HTR-8/SVneo (cell line): Measurements from ENCODE around the gene ARPC4.

Experiments used
- DNase-seq: peaks from one replicate; pipeline ENCODE4 v3.0.0; 2011; ENCODE audit warnings: low spot score, mixed read lengths; ENCODE audit not compliant: insufficient read length
- FAIRE-seq: peaks from 2 replicates; lab custom pipeline; 2011; peaks lifted over from hg19 to GRCh38; lab: Jason Lieb, UNC

ARPC4 gene

DNA sequence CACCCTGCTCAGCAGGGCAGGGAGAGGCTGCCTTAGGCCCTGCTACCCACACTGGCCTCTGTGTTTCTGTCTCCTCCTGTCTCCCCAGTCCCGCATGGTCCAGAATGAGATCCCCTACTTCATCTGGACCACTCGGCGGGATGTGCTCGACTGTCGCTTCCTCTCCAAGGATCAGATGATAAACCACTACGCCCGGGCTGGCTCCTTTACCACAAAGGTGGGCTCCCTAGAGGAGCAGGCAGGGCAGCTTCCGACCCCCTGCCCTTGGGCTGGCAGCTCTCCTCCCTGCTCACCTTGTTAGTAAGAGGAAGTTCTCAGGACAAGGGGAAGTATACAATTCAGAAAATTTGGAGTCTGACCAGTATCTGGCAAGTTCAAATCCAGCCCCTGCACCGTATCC is 23.1 kb downstream of the ARPC4 start:
- no peak for FAIRE-seq
- no peak for DNase-seq

- no peak for DNase-seq
- no peak for FAIRE-seq
Measured at GRCh38 chr3:9817436-9817835, 24.6 kb downstream of the ARPC4 start.

GRCh38 chr3:9818666-9819335 is 25.9 kb downstream of the ARPC4 start:
- FAIRE-seq (no peak), DNase-seq (no peak)

- no peak for DNase-seq
- FAIRE-seq, result no peak
Measured at GRCh38 chr3:9820543-9820942, 27.7 kb downstream of the ARPC4 start.

- DNase-seq, result no peak
- FAIRE-seq, result no peak
Measured at GRCh38 chr3:9820946-9821345, 28.1 kb downstream of the ARPC4 start.

- DNase-seq, result no peak
- FAIRE-seq, result no peak
Measured at GRCh38 chr3:9825451-9826040, 32.7 kb downstream of the ARPC4 start.

GRCh38 chr3:9826815-9827573 is 34.1 kb downstream of the ARPC4 start:
- FAIRE-seq (no peak), DNase-seq (no peak)

DNA sequence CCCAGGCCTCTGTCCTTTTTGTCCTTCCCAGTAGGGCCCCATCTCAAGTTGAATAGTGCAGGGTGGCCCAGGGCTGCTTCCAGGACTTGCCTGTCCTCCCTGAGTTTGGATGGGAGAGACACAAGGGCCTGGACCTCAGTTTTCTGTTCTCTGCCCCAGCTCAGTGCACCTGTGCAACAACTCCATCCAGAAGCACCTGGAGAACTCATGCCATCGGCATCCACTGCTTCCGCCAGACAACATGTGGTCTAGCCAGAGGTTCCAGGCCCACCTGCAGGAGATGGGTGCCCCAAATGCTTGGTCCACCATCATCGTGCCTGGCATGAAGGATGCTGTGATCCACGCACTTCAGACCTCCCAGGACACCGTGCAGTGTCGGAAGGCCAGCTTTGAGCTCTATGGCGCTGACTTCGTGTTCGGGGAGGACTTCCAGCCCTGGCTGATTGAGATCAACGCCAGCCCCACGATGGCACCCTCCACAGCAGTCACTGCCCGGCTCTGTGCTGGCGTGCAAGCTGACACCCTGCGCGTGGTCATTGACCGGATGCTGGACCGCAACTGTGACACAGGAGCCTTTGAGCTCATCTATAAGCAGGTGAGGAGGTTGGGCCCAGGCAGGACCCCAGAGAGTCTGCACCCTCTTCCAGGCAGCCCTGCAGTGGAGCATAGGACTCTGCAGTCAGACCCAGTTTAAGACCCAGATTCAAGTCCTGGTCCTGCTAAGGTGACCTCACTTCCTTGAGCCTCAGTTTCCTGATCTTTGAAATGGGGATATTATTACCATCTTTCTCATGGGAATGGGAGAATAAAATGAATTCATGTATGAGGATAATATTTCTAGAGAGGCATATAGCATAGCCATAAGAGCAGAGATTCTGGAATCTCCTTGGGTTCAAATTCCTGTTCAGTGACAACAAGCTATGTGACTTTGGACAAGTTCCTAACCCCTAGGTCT is 36.2 kb downstream of the ARPC4 start:
- no peak for FAIRE-seq

GRCh38 chr3:9831253-9831652 is 38.4 kb downstream of the ARPC4 start:
- no peak for DNase-seq
- FAIRE-seq, result no peak

More for the DNA sequence above, 36.2 kb downstream of the ARPC4 start:
- DNase-seq, result no peak

GRCh38 chr3:9833078-9833477 is 40.2 kb downstream of the ARPC4 start:
- FAIRE-seq (no peak), DNase-seq (no peak)

DNA sequence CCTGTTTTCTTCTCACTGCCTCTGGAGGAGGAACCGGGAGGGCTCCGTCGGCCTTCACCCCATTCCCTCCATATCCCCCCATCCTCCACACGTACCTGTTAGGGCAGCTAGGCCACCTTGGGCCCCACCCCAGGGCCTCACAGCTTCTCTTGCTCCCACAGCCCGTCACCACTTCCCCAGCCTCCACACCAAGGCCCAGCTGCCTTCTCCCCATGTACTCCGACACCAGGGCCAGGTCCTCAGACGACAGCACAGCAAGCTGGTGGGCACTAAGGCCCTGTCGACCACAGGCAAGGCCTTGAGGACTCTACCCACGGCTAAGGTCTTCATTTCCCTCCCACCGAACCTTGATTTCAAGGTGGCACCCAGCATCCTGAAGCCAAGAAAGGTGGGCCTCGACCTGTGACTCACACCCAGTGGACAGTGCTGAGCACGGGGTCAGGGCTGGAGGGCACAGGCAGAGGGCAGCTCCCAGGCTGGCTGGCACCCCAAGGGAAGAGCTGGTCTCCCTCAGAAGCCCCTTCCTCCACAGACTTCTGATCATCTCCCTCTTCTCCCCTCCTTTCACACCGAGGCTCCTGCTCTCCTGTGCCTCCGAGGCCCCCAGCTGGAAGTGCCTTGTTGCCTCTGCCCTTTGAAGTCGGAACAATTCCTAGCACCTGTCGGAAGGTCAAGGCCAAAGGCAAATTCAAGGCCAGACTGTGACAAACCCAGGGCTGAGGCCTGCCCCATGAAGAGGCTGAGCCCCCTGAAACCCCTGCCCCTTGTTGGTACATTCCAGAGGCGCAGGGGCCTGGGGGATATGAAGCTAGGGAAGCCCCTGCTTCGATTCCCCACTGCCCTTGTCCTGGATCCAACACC is 41.9 kb downstream of the ARPC4 start:
- DNase-seq (no peak), FAIRE-seq (no peak)

DNA sequence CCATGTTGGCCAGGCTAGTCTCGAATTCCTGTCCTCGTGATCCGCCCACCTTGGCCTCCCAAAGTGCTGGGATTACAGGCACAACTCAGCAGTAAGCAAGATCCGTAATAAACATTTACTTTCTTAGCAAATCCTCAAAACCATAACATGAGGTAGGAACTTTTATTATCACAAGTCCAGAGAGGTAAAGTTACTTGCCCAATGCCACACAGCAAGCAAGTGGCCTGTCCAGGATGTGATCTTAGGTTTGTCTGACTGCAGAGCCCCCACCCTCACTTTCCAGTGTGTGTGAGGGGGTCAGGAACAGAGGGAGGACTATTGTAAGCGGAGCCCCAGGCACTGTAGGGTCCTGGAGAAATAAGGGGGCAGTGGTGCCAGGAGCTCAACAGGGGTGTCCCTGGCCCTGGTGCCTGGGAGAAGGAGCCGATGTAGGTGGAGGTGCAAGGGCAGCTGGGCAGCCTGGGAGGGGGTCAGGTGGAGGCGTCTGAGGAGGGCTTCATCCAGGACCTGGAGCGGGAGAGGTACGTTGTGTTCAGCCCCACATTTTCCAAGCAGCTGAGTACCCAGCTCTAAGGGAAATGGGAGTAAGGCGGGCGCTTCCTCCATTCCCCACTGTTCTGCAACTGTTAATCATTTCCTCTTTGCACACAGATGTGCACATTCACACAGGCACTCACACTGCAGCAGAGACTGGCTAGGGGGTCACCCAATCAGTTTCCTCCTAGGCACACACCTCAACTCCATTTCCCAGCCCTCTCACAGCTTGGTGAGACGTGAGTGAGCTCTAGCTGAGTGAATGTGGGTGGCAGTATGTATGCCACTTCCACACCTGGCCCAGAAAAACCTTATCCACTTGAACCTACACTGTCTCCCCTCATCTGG is 45.1 kb downstream of the ARPC4 start:
- no peak for FAIRE-seq
- no peak for DNase-seq

DNA sequence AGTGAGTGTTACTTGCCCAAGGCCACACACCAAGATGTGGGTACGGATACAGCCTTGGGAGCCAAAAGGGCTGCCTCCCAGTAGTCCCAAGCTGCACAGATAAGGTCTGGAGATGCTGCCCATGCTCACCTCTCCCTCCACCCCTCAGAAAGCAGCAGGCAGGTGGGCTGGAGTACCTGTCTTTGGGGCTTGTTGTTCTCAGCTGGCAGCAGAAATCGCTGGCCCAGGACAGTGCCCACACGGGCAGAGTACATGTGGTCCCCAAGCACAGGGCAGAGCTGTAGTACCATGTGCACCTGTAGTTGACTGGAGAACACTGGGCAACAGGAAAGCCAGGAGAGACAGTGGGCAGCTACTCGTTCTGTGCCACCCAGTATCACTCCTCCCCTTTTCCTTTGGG is 46.0 kb downstream of the ARPC4 start:
- no peak for FAIRE-seq
- no peak for DNase-seq

DNA sequence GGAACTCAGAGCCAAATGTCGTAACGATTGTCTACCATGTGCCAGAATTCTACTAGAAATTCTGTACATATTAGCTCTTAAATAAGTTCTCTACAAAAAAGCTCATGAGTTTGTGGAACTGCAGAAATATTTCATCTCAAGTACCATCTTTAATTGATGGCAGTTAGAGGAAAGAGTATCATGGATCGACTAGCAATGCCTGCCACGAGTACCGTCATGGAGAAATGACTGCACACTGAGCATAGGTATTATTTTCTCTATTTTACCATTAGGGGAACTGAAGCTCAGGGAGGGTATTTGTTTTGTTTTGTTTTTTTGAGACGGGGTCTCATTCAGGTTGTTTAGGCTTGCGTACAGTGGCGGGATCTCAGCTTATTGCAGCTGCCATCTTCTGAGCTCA is 48.1 kb downstream of the ARPC4 start:
- no peak for FAIRE-seq

DNA sequence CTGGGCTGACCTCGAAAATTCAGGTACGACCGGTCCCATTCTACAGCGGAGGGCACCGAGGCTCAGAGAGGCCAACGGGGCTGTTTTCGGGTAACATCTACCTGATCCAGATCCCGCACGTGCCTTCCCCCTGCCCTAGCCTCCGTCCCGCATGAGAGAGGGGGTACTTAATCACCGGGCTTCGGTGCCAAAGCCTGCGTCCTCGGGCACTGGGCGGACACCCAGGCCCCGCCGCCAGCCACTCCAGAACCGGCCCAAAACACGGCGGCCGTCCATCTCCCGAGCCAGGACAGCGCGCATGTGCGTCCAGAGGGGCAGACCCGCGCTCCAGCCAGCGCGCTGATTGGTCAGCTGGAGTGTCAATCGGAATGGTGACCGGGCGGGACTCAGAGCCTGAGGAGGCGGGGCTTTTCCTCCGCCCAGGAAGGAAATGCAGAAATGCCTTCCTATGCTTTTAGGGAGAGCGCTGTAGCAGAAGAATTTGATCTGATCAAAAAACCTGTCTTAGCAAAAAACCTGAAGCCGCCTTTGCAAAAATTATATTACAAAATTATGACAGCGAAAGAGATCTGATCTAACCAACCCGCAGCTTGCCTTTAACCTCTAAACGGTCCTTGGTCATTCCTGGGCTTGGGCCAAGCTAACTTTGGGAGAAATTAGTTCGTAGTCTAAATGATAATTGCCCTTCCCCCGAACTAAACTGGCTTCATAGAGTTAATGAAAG is 51.0 kb downstream of the ARPC4 start, which contains the start of gene RPUSD3:
Gene RPUSD3 (minus strand): TSS at position 294 of the 724 bp plus-strand sequence. CDS start 18 bp downstream, at position 276.
- peak; percentile 33 for FAIRE-seq
- DNase-seq, result peak; percentile 99

More for the DNA sequence above, 48.1 kb downstream of the ARPC4 start:
- no peak for DNase-seq

- DNase-seq, result no peak
- FAIRE-seq, result no peak
Measured at GRCh38 chr3:9846231-9846630, 53.3 kb downstream of the ARPC4 start.

- FAIRE-seq (no peak), DNase-seq (no peak)
Measured at GRCh38 chr3:9846931-9847488, 54.1 kb downstream of the ARPC4 start.
